HG02884 (cell line): ENCODE results near the gene ZBTB40.

Experiments used
- ATAC-seq: cut with Tn5 transposase; IDR thresholded peaks from one replicate; pipeline ENCODE4 v1.9.1; 2021; ENCODE audit warnings: mild to moderate bottlenecking, moderate library complexity; ENCODE audit not compliant: unreplicated experiment

The ZBTB40 gene

DNA sequence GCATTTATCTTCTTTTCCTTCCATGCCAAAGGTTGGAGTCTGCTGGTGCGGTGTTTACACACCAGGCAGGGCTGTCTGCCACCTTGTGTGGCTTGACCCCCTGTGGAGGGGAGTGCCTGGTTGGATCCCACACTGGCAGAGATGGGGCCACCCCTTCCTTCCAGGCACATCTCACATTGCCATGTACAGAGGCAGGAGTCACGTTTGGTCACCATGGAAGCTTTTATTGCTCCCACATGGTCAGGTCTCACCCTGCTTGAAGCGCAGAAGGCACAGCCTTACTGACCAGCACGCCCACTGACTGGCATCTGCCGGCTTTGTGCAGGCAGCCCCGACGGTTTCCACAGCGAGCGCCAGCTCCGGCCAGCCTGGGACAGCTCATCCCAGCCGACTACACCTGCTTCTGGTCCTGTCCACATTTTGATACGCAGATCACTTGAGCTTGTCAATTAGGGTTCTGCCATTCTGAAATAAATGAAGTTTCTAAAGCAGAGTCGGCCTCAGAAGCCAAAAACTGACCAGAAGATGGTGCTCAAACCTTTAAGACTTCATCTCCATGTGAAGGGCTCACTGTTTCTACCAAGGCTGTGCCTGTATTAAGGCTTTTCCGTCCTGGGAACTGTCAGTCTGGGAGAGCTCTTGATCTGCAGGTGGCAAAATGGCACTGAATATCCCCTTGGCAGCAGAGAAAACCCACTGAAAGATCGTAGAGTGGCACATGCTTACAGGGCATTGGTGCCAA lies 76.1 kb downstream of the ZBTB40 start:
- no peak for ATAC-seq

DNA sequence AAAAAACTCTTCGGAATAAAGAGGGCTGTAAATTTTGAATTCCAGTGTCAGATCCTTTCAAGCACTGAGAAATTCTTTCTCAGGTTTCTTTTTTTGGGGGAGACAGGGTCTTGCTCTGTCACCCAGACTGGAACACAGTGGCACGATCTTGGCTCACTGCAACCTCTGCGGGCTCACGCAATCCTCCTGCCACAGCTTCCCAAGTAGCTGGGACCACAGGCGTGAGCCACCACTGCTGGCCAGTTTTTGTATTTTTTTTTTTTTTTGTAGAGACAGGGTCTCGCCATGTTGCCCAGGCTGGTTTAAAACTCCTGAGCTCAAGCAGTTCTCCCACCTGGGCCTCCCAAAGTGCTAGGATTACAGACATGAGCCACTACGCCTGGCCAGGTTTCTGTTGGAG lies 76.8 kb downstream of the ZBTB40 start:
- ATAC-seq: no peak

DNA sequence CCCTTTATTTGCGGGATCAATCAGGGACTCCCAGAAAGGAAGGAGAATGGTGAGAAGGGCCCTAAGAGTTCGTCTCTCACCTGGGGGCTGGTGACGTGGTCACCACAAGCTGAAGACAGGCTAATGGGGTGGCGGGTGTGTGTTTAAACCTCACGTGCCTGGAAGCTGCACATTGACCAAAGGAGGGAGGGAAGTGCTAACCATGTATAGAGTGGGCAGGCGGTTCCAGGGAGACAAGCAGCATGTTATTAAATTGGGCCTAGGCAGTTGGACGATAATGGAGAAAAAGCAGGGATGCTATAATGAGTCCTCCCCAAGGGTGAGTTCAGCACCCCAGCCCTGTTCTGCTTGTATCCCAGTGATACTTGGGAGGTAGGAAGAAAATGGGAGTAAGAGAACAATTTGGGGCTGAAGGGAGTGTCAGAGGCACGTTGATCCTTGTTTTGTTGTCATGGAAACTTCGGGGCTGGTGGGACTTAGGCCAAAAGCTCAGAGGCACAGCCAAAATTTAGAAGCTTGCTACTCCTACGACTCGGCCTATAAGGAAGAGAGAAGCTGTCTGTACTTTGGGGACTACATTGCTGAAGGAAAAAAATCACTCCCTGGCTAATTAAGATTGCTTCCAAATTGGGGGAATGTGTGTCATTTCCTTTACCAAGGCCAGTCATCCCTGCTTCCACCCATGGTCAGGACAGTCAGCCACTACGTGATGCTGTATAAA lies 78.4 kb downstream of the ZBTB40 start:
- ATAC-seq: no peak

DNA sequence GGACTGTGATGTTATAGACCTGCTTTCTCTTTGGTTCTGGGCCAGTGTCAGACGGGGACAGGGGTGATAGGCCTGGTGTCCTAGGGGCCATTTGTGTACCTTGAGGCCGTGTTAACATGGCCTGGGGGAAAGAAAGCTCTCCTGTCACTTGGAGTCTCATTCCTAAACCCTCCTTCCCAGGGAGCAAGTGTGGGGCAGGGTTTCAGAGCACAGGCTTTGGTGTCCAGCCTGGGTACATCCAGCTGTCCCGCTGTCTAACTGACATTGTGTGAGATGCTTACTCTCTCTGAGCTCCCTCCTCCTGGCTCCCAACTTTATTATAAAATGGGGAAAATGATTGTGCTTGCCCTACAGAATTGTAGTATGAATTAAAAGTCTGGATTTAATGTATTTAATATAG lies 79.1 kb downstream of the ZBTB40 start:
- ATAC-seq: no peak

DNA sequence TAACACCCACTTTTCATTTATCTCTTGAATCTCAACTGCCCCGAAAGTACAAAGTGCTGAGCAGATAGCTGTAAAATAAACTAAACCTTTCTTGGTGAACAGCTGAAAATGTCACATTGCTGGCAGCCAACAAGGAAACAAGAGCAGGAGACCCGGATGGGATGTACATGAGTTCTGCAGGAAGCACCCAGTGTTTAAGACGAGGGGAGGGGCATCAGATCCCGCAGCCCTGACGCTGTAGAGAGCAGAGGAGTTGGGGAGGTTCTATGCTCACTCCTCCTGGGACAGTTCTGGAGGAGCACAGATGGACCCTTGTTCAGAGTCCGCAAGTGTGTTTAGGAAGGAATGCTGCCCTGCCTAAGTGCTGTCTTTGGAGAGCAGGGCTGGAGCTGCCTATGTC lies 79.6 kb downstream of the ZBTB40 start:
- no peak for ATAC-seq

DNA sequence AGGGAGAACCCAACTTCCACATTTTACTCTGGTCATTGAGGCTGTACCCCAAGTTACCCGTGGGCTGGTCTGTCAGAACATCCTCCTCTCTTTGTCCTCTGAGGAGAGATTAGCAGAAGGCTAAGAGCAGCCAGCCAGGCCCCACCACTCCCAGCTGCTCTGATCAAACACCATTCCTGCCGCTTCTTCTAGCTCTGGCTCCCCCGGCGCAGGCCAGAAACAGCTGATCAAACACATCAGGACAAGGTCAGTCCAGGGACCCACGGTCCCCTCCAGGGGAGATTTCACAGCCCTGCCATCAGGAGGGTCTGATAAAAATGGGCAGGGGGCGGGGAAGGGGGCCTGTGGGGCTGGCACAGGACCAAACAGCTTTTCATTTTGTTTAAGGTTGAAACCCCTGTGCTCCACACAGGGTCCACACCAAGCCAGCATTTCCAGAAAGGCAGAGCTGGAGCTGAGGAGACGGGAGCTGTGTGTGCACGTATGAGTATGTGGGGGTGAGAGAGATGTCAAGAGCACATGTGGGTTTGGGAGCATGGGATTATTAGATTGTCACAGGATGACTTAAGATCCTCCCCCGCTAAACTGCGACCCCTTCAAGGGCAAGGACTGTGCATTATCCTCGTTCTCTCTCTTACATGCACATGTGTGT lies 81.7 kb downstream of the ZBTB40 start:
- ATAC-seq: no peak

DNA sequence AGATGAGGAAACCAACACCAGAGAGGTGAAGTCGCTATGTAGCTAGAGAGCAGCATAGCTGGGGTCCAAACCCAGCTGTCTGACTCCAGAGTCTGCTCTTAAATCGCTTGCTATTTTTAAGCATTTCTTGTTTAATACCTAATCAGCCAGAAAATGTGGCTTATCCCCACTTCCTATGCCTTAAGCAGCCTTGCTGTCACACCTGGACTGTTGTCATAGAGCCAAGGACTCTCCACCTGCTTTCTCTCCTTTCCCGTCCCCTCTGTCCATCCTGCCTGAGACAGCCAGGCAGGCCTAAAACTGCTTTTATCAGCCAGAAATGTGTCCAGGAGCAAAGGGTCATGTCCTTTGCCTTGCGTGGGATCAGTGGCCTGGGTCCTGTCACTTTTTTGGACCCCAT lies 83.3 kb downstream of the ZBTB40 start:
- no peak for ATAC-seq

DNA sequence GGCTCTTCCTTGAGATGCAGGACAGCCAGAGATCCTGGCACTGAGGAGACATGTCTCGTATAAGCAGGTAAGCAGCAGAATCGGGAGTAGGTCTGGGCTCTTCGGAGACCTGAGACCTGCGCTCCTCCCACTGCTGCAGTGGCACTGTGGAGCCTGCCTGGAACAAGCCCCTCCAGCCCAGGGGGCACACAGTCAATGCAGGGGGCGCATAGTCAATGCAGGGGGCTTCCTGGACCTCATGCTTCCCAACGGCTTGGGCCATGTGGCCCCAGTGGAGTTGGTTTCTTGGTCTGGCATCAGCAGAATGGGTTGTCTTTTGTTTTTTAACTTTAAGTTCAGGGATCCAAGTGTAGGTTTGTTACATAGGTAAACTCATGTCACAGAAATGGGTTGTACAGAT lies 83.7 kb downstream of the ZBTB40 start:
- no peak for ATAC-seq

DNA sequence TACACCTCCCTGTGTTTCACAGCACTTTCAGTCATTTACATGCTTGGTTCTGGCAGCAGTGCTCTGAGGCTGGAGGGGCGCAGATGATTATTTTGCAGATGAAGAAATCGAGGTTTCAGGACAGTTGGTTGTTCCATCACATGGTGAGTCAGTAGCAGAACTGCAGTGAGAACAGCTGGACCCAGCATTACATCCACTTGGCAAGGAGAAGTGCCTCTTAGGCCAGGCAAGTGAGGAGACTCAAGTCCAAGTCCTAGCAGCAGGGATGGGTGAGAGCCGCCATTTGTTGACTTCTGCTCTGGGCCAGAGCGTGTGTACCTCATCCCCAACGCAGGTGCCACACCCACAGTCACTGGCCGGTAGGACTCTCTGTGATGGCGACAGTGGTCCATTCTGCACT lies 84.9 kb downstream of the ZBTB40 start:
- no peak for ATAC-seq

DNA sequence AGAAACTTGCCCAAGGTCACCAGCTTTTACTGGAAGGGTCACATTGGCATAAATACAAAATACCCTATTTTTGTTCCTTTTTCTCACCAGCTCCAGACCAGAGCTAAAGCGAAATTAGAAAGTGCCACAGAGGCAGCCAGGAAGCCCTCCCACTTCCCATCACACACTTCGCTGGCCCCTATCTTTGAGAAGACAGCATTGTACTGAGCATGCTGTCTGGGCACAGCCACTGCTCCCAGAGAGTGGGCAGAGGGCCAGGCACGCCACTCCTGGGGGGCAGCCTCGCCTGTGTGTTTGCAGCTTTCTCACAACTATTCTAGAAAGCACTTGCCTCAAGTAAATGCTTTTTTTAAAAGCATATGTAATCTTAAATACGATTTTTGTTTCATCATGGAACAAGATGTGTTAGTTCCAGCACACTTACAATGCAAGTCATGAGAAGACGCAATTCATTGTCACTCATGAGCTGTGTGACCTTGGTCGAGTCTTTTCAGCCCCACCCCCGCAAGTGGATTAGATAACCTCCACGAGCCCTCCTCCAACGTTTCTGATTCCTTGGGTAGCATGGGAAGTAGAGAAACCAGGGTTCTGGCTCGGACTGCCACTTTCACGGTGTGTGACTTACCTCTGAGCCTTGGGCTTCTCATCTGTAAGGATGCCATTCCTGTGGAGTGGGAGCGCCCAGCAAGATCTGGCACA lies 85.9 kb downstream of the ZBTB40 start:
- ATAC-seq: no peak

DNA sequence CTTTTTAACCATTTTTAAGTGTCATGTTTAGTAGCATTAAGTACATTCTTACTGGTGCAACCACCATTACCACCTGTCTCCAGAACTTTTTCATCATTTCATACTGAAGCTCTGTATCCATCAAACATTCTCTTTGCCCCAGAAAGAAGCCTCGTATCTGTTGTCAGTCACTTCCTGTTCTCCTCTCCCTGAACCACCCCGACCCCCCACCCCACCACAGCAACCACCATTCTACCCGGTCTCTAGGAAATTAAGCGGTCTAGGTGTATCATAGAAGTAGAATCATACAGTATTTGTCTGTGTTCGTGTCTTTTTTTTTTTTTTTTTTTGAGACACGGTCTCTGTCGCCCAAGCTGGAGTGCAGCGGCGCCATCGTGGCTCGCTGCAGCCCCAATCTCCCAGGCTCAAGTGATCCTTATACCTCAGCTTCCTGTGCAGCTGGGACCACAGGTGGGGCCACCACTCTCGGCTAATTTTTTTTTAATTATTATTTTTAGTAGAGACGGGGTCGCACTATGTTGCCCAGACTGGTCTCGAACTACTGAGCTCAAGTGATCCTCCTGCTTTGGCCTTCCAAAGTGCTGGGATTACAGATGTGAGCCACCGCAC lies 88.0 kb downstream of the ZBTB40 start:
- no peak for ATAC-seq

DNA sequence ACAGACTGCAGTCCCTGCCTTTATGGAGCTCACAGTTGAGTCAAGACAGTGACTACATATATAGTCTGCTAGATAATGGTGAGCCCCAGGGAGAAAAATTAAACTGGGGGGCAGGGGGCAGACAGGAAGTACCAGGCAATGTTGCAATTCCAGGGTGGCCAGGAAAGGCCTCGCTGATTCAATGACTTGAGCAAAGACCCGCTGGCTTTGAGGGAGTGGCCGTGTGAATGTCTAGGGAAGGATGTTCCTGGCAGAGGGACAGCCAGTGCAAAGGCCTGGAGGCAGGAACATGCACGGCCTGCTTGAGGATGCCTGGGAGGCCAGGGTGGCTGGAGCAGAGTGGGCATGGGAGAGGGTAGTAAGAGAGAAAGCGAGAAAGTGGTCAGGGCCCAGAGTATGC lies 88.7 kb downstream of the ZBTB40 start:
- no peak for ATAC-seq

DNA sequence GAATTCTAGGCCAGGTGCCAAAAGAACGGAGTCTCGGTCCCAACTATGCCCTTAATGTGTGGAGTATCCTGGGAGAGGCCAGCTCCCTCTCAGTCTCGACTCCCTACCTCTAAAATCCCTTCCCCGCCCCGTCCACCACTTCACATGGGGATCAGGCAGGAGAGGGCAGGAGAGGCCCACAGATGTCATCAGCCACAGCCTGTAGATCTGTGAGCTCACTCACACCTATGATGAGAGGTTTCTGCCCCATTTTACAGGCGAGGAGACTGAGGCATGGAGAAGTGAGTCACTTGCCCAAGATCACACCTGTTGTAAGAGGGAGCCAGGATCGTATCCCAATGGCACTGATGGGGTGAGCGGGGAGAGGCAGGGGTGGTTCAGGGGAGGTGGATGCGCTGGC lies 91.2 kb downstream of the ZBTB40 start:
- no peak for ATAC-seq

DNA sequence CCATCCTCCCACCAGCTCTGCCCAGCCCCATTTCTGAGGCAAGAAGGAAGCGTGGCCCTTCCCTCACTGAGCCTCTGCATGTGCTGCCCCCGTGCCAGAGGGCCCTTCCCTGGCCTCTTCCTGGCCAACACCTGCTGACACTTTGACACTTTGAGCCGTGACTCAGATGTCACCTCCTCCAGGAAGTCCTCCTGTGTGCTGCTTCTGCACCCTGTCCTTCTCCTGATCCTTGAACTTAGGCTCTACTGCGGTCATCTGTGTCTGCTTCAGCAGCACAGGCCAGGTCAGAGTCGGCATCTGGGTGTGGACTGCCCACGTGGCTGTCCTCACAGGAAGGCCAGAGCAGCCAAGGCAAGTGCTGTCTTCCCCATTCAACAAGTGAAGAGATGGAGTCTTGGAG lies 92.0 kb downstream of the ZBTB40 start:
- no peak for ATAC-seq

DNA sequence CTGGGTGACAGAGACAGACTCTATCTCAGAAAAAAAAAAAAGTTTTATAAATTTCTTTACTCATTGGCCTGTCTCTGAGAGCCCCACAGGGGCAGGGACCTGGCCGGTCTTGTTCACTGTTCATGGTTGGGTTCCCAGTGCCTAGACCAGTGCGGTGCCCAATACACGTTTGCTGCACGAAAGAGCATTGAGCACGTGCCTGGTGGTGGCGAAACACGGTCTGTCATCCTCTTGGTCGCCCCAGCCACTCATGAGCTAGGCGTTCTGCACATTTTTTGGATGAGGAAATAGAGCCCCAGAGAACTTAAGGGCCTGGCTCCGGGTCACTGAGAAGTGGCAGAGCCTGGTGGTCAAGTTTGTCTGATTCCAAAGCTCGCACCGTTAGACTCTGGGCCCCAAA lies 93.0 kb downstream of the ZBTB40 start:
- ATAC-seq: no peak

DNA sequence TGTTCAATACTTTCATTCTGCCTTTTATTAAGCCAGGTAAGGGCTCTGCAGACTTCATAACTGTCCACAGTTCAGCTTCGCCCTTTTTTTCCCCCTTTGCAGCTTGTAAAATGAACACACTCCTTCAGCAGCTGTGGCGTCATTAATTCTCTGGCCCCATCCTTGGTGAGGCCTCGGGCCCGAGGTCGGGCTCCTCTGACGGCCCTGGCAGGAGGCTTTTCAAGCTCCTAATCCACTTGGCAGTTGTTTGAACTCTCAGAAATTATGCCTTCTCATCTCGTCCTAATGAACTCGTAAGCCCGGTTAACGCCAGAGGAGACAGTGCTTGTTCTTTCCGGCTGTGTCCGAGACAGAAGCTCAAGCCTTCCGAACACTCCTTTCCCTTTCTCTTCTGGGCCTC lies 93.5 kb downstream of the ZBTB40 start:
- no peak for ATAC-seq

DNA sequence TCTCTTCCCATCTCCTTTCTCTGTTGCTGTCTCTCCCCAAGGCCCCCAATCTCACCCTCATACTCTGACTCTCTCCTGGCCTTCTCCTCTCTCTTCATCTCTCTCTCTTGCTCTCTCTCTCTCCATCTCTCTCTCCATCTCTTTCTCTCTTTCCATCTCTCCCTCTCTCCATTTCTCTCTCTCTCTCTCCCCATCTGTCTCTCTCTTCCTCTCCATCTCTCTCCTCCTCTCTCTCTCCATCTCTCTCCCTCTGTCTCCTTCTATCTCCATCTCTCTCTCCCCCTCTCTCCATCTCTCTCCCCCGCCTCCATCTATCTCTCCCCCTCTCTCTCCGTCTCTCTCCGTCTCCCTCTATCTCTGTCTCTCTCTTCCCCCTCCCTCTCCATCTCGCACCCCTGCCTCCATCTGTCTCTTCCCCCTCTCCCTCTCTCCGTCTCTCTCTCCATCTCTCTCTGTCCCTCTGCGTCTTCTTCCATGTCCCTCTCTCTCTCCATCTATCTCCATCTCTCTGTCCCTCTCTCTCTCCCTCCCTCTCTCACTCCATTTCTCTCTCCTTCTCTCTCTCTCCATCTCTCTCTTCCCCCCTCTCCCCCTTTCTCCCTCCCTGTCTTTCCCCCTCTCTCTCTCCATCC lies 95.7 kb downstream of the ZBTB40 start:
- no peak for ATAC-seq

DNA sequence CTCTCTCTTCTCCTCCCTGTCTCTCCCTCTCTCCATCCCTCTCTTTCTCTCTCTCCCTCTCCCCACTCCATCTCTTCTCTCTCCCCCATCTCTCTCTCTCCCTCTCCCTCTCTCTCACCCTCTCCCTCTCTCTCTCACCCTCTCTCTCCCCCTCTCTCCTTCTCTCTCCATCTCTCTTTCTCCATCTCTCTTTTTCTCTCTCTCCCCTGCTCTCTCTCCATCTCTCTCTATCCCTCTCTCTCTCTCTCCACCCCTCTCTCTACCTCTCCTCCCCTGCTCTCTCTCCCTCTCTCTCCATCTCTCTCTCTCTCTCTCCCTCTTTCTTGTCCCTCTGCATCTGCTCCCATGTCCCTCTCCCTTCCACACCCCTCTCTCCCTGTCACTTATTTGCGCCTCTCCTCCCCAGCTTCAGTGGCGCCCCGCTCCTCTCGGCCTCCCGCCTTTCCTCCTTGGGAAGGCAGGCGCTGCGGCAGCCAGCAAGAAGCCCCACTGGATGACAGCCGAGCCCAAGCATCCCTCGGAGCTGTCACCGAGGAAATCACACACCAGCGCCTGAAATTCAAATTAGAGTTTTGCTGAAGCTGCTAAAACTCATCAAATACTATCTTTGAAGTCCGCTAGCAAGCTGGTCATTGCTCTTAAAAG lies 96.3 kb downstream of the ZBTB40 start:
- no peak for ATAC-seq

DNA sequence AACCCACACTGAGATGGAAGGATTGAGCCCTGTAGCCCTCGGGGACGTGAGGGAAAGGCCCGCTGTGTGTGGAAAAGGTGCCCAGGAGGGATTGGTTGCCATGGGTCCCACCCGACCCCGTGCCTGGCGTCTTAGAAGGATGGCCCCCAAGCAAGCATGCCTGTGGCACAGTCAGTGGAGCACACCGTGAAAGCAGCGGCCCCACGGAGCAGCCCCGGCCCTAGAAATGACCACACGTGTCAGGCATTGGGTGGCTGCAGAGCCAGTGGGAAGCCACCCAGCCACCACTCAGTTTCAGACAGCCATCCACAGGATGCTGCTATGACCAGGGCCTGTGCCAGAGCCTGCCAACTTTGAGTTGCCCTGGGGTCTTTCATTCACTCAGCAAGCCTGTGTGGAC lies 98.4 kb downstream of the ZBTB40 start:
- ATAC-seq: no peak

DNA sequence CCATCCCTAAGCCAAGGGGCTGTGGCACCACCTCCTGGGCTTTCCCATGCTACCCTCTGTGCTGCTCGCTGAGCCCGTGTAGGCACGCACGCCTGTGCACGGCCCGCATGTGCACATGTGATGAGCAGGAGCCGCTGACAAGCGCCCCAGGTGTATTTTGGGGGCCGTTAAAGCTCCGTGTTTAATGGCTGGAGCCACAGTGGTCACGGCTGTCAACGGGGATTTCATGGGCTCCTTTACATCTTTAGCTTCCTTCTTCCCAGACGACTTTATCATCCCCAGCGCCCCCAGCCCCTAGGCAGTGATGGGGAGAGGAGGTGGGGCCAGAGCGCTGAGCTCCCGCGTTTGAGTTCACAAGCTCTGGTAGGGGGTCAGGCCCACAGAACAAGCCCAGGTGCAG lies 99.9 kb downstream of the ZBTB40 start:
- no peak for ATAC-seq
